ENCODE results near the gene DERA.
"Not testable (repeated sequence)": the region's sequence is repeated elsewhere in the genome, so short reads cannot be mapped to it uniquely, and the experiment has no call there.

The DERA gene

DNA sequence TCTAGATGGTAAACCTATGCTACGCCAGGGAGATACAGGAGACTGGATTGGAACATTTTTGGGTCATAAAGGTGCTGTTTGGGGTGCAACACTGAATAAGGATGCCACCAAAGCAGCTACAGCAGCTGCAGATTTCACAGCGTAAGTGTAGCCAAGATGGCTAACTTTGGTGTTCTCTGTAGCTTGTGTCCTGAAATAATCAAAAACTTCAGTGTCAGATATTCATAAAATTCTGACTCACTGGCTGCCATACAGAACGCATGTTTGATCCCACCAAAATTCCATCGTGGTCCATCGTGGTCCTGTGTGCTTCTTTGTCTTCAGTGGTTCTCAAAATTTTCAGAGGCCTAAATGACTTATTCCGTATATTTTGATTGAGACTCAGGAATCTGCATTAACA, 27.6 kb upstream of the DERA start:
- in situ Hi-C loops (cut with HindIII; ENCODE audit: low pct_unique_long_range_greater_than_20kb, low sequenced_read_pairs), result no loop called here
- no peak for DNase-seq (ENCODE audit: low read depth in 1 of 2, low spot score in 1 of 2)
- no peak for TF ChIP-seq JUND (IDR thresholded peaks at IDR 0.05; ENCODE audit: low read depth)

DNA sequence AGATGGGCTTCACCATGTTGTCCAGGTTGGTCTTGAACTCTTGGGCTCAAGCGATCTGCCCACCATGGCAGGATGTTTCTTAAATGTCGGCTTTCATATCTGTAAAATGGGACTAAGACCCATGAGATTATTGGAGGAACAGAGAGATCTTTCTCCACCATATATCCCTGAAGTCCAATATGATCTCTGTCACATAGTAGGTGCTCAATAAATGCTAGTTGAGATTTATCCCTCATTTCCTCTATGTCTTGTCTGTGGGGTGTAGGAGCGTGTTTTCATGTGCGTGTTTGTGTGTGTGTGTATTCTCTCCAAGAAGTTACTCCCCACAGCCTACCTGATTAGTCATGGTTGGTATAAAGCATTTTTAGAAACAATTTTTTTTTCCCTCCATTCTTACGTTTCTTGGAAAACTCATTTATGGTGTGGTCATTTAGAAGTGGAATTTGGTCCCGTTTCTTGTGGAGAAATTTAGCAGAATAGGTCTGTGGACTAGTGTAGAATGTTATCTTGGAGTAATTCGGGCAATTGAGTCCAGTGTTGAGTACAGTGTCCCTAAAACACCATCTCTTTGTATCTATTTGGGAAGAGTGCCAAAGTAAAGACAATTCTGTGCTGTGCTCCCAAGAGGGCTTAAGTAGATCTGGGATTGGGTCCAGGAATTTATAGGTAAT, 24.6 kb upstream of the DERA start:
- no peak for TF ChIP-seq JUND (IDR thresholded peaks at IDR 0.05; ENCODE audit: low read depth)
- no peak for DNase-seq (ENCODE audit: low read depth in 1 of 2, low spot score in 1 of 2)
- in situ Hi-C loops (cut with HindIII; ENCODE audit: low pct_unique_long_range_greater_than_20kb, low sequenced_read_pairs), result no loop called here

DNA sequence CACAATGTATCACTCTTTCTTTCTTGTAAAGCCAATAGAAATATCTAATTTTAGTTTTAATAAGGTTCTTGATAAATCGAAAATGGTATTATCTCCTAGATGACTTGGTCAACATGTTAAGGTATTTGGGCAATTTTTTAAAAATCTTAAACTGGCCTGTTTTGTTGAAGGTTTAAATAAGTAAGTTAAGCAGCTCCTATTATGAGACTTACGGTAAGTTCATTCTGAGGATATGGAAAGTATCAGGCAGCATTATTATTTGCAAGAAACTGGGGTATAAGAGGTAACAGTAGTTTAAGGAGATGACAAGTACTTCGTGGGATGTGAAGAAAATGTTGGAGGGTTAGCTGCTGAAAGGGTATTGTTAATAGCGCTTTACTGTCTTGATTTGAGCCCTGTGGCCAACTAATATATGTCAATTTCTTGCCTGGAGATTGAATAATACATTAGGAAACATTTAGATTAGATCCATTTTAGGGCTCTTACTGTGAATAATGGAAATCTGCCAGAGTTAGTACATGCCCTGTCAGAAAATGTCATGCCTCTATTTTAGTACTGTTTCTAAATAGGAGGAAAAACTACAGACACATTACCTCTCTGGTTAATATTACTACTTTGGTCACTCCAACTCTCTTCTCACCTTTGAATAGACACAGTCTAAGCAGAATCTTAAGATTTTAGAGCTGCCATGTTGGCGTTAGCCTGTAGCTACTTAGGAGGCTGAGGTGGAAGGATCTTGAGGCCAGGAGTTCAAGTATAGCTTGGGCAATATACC, 23.9 kb upstream of the DERA start:
- in situ Hi-C loops (cut with HindIII; ENCODE audit: low pct_unique_long_range_greater_than_20kb, low sequenced_read_pairs), result no loop called here
- TF ChIP-seq JUND (IDR thresholded peaks at IDR 0.05; ENCODE audit: low read depth), result no peak
- DNase-seq (ENCODE audit: low read depth in 1 of 2, low spot score in 1 of 2), result no peak

DNA sequence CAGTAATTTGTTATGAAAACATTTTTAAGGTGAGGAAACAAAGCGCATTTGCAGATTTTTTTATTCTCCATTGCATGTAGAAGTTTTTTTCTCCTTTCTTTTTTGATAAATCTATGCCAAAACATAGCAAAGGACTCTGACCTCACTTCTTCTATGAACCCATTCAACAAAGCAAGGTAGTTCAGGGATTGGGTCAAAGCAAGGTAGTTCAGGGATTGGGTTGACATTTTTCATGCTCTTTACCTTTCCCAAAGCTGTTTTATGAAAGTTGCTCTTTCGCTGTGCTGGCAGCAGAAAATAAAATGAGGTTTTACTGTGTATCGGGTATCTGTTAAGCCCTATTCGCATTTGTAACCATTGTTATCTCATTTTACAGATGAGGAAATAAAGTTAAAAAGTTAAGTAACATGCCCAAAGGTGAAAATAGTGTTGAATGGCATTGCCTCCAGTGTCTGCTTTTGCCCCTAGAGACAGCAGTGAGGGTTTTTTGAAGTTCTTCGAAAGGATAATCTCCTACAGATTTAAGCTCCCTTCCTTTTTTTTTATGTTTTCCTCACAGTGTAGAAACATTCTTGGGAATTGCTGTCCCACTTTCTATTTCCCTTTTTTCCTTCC, 18.4 kb upstream of the DERA start:
- in situ Hi-C loops (cut with HindIII; ENCODE audit: low pct_unique_long_range_greater_than_20kb, low sequenced_read_pairs), result no loop called here
- no peak for TF ChIP-seq JUND (IDR thresholded peaks at IDR 0.05; ENCODE audit: low read depth)

DNA sequence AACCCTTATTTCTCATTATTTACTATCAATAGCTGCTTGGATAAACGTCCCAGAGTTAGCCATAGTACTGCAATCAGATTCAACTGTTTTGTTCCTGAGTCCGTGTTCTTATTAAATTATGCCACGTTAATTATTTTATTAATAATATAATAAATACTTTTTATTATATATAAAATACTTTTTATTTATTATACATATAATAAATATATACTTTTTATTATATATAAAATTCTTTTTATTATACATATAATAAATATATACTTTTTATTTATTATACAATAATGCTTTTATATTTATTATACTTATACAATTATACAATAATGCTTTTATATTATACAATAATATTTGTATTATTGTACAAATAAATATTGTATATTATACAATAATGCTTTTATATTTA, 17.9 kb upstream of the DERA start:
- DNase-seq (ENCODE audit: low read depth in 1 of 2, low spot score in 1 of 2), result no peak
- in situ Hi-C loops (cut with HindIII; ENCODE audit: low pct_unique_long_range_greater_than_20kb, low sequenced_read_pairs), result no loop called here
- TF ChIP-seq JUND (IDR thresholded peaks at IDR 0.05; ENCODE audit: low read depth), result no peak

More for the DNA sequence above, 18.4 kb upstream of the DERA start:
- DNase-seq (ENCODE audit: low read depth in 1 of 2, low spot score in 1 of 2), result no peak

DNA sequence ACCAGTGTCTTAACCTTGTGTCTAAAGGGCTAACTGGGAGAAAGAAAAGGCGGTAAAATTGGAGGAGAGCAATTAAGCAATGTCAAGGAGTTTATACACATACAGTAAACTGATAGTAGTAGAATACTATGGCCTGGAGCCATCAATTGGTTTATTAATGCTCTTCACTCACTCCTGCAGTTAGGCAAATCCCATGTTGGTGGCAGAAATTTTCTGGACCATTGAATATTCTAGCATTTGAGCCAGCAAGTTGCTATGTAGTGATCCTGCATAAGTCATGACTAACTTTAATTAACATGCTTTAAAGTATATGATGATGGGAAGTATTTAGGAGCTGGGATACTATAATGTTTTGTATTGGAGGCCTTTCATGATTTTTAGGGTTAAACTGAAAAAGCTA, 14.3 kb upstream of the DERA start:
- in situ Hi-C loops (cut with HindIII; ENCODE audit: low pct_unique_long_range_greater_than_20kb, low sequenced_read_pairs), result no loop called here

DNA sequence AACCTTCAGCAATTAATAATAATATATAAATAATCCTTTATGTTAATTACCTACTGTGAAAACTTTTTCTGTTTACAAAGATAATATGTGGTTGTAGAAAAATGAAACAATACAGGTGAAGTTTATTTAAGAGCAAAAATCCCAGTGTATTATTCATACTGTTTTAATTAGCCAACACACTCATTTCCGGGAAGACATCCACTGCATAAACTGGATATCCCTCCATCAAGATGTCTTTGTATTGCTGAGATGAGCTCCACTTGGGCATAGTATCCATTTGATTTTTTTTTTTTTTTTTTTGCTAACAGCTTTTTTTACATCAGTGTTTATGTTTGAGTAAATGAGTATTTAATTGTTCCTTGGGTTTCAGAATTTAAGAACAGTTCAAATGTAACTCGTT, 13.7 kb upstream of the DERA start:
- DNase-seq (ENCODE audit: low read depth in 1 of 2, low spot score in 1 of 2), result no peak
- in situ Hi-C loops (cut with HindIII; ENCODE audit: low pct_unique_long_range_greater_than_20kb, low sequenced_read_pairs), result no loop called here
- no peak for TF ChIP-seq JUND (IDR thresholded peaks at IDR 0.05; ENCODE audit: low read depth)

More for the DNA sequence above, 14.3 kb upstream of the DERA start:
- no peak for TF ChIP-seq JUND (IDR thresholded peaks at IDR 0.05; ENCODE audit: low read depth)
- no peak for DNase-seq (ENCODE audit: low read depth in 1 of 2, low spot score in 1 of 2)

DNA sequence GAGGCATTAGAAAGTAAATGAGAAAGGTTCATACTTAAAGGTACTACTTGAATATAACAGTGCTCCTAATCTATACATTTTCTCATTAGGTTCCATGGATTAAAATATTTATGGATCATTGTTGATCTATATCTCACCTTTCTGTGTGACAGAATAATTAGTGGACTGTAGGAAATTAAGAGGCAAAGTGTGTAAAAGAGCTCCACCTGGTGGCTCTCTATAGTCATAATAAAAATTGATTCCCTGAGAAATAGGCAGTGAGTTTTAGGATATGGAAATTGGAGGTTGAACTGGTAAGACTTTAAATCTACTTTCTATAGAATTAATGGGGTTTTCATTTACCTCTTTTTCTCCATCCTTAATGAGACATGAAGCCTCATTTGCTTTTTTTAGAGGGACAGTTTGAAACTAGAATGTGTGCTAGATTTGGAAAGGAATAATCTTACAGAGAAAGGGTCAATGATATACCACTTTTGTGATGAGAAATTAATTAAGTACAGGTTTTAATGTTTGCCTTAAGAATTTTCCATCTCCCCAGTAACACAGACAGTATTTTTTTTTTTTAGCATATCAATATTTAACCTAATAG, 11.8 kb upstream of the DERA start:
- DNase-seq (ENCODE audit: low read depth in 1 of 2, low spot score in 1 of 2), result peak in 1 of 2 experiments; percentile 52
- no peak for TF ChIP-seq JUND (IDR thresholded peaks at IDR 0.05; ENCODE audit: low read depth)
- in situ Hi-C loops (cut with HindIII; ENCODE audit: low pct_unique_long_range_greater_than_20kb, low sequenced_read_pairs), result no loop called here

DNA sequence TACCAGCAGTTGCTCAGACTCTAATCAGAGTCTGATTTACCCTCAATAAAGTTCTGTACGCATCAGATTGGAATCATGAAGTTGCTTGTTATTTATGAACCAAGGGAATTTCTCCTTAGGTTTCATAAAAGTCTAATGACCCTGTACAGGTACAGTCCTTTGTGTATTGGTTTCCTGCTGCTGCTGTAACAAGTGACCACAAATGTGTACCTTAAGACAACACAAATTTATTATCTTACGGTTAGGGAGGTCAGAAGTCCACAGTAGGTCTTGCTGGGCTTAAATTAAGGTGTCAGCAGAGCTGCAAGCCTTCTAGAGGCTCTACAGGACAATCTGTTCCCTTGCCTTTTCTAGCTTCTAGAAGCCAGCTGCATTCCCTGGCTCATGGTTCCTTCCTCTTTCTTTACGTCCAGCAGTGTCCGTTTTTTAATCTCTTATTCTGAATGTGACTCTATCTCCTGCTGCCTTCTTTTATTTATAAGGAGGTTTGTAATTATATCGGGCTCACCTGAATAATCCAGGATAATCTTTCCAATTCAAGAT, 6.7 kb upstream of the DERA start:
- no peak for DNase-seq (ENCODE audit: low read depth in 1 of 2, low spot score in 1 of 2)
- TF ChIP-seq JUND (IDR thresholded peaks at IDR 0.05; ENCODE audit: low read depth), result no peak
- in situ Hi-C loops (cut with HindIII; ENCODE audit: low pct_unique_long_range_greater_than_20kb, low sequenced_read_pairs), result no loop called here

DNA sequence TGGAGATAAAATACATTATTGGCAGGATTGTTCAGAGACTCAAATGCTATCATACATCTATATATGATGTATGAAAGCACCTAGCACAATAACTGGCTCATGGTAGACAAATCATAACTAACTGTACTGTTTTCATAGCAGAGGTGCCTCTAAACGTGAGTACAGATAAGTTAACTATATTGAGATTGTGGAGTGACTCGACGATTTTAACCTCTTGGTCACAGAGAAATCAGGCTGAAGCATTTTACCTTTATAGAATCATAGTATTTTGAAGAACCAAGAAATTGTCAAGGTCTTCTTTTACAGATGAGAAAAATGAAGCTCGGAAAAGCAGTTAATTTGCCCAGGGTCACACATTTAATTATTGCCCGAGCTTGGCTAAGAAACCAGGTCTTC, 666 bp upstream of the DERA start:
- no peak for DNase-seq (ENCODE audit: low read depth in 1 of 2, low spot score in 1 of 2)
- in situ Hi-C loops (cut with HindIII; ENCODE audit: low pct_unique_long_range_greater_than_20kb, low sequenced_read_pairs), result no loop called here
- TF ChIP-seq JUND (IDR thresholded peaks at IDR 0.05; ENCODE audit: low read depth), result no peak

DNA sequence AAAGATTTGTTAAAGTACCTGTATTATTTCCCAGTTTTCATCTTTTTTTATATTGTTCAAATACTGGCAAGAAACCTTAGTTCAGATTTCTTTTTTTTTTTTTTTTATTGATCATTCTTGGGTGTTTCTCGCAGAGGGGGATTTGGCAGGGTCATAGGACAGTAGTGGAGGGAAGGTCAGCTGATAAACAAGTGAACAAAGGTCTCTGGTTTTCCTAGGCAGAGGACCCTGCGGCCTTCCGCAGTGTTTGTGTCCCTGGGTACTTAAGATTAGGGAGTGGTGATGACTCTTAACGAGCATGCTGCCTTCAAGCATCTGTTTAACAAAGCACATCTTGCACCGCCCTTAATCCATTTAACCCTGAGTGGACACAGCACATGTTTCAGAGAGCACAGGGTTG, 799 bp downstream of the DERA start:
- in situ Hi-C loops (cut with HindIII; ENCODE audit: low pct_unique_long_range_greater_than_20kb, low sequenced_read_pairs); DNase-seq (ENCODE audit: low read depth in 1 of 2, low spot score in 1 of 2): not testable (repeated sequence)

DNA sequence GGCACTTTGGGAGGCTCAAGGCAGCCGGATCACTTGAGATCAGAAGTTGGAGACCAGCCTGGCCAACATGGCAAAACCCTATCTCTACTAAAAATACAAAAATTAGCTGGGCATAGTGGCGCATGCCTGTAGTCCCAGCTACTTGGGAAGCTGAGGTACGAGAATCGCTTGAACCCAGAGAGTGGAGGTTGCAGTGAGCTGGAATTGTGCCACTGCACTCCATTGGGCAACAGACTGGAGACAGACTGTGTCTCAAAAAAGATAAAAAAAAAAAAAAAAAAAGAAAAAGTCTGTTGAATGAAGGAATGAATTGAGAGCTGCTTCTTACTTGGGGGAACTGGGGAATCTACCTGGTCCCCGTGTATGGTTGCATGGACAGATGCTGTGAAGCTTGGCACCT, 3.0 kb downstream of the DERA start:
- DNase-seq (ENCODE audit: low read depth in 1 of 2, low spot score in 1 of 2); in situ Hi-C loops (cut with HindIII; ENCODE audit: low pct_unique_long_range_greater_than_20kb, low sequenced_read_pairs): not testable (repeated sequence)

DNA sequence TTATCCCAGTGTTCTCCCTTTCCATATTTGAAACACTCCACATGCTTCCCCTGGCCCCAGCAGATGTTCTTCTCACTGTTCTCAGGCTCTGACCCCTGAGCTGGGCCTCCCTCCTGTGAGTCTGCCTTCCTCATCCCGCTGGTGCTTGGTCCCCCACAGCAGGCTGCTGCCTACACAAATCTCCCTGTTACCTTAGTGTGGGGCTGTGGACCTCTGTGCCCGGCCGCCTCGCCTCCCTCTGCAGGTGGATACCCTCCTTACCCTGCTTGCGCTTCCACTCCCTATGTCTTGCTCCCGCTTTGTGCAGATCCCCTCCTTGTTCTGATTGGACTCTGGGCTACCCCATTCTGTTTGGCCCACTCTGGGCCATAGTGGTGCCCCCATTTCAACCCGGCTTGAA, 6.9 kb downstream of the DERA start:
- in situ Hi-C loops (cut with HindIII; ENCODE audit: low pct_unique_long_range_greater_than_20kb, low sequenced_read_pairs), result no loop called here
- DNase-seq (ENCODE audit: low read depth in 1 of 2, low spot score in 1 of 2), result no peak
- TF ChIP-seq JUND (IDR thresholded peaks at IDR 0.05; ENCODE audit: low read depth), result no peak
